ENCODE results near the gene TMEM253.
A peak's percentile ranks its signal among the peaks of the same experiment; 100 is the strongest.

Gene TMEM253

DNA sequence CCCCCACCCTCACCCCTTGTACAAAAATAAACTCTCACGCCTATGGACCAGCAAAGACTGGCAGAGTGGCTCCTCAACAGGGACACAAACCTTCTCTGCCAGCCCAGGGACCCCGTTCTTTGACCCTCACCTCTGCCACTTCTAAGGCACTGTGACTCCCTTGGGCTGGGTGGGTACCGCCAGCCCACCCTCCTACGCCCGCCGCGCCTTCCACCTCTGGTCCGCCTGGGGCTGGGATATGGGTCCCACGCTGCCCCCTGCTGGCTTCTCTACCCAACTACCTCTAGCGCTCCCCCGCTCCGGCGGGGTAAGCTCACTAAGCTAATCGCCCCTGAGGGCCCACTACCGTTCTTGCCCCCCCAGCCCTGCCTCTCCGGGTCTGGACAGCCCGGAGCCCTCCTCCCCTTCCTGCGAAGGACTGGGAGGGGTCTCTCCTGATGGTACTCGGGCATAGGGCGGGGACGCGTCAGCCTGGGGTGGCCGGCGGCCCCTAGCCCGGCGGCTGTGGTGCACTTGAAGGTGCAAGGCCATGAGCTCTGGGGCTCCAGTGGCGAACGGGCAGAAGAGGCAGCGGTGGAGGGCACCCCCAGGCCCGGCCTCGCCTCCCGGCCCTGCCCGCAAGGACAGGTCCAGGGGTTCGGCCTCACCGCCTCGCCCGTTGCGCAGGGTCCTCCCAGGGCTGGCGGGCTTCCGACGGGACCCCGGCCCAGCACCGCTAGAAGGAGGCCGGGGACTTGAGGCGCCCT, 10.5 kb upstream of the TMEM253 start:
- TF ChIP-seq CTCF (IDR thresholded peaks at IDR 0.05; ENCODE audit: borderline replicate concordance, control extremely low read depth, extremely low read depth, insufficient read depth, missing control alignments) = peak; percentile 20
- peak; percentile 54 for DNase-seq (ENCODE audit: low spot score)
- in situ Hi-C loops (cut with MboI; ENCODE audit: low sequenced_read_pairs, unreplicated experiment) = loop anchor here (10.0 kb wide), 1 partner anchor 76 kb away; no protein-coding TSS in a partner anchor

GRCh38 chr14:21090940-21091663, 9.8 kb upstream of the TMEM253 start:
- no peak for TF ChIP-seq CTCF (IDR thresholded peaks at IDR 0.05; ENCODE audit: borderline replicate concordance, control extremely low read depth, extremely low read depth, insufficient read depth, missing control alignments)
- peak; percentile 25 for DNase-seq (ENCODE audit: low spot score)
- in situ Hi-C loops (cut with MboI; ENCODE audit: low sequenced_read_pairs, unreplicated experiment) = loop anchor here (10.0 kb wide), 1 partner anchor 76 kb away; no protein-coding TSS in a partner anchor

- TF ChIP-seq CTCF (IDR thresholded peaks at IDR 0.05; ENCODE audit: borderline replicate concordance, control extremely low read depth, extremely low read depth, insufficient read depth, missing control alignments) = no peak
- no peak for DNase-seq (ENCODE audit: low spot score)
- in situ Hi-C loops (cut with MboI; ENCODE audit: low sequenced_read_pairs, unreplicated experiment) = loop anchor here (10.0 kb wide), 1 partner anchor 77 kb away; no protein-coding TSS in a partner anchor
Observed at GRCh38 chr14:21091821-21092272, 9.0 kb upstream of the TMEM253 start.

- DNase-seq (ENCODE audit: low spot score) = peak; percentile 94
- in situ Hi-C loops (cut with MboI; ENCODE audit: low sequenced_read_pairs, unreplicated experiment) = loop anchor here (10.0 kb wide), 1 partner anchor 78 kb away; no protein-coding TSS in a partner anchor
- peak; percentile 100 for TF ChIP-seq CTCF (IDR thresholded peaks at IDR 0.05; ENCODE audit: borderline replicate concordance, control extremely low read depth, extremely low read depth, insufficient read depth, missing control alignments)
Observed at GRCh38 chr14:21092273-21093011, 8.4 kb upstream of the TMEM253 start.

- in situ Hi-C loops (cut with MboI; ENCODE audit: low sequenced_read_pairs, unreplicated experiment) = loop anchor here (10.0 kb wide), 1 partner anchor 78 kb away; no protein-coding TSS in a partner anchor
- TF ChIP-seq CTCF (IDR thresholded peaks at IDR 0.05; ENCODE audit: borderline replicate concordance, control extremely low read depth, extremely low read depth, insufficient read depth, missing control alignments) = no peak
- DNase-seq (ENCODE audit: low spot score) = no peak
Observed at GRCh38 chr14:21093018-21093417, 7.8 kb upstream of the TMEM253 start.
